ENCODE measurements around the gene HOMER2. TPM values are rescaled to one million over a fixed set of nuclear protein-coding genes. Genes with fewer than 3 reads are reported as not detected.

Gene HOMER2
- total and polyA plus RNA-seq, 2 experiments from 2014 or later: 10.8 to 23.9 TPM

GRCh38 chr15:82959423-82959822, 6.9 kb upstream of the HOMER2 start:
- Mint-ChIP-seq H3K4me1 (peaks cover 18% of the 10 kb centered on the region), H3K27ac (no peak overlapping the region), H3K4me3 (no peak overlapping the region), H3K9me3 (no peaks in the 10 kb centered on the region), H3K27me3 (ENCODE audit: insufficient read depth, low read depth, poor library complexity) (peaks cover 6% of the 10 kb centered on the region), H3K36me3 (ENCODE audit: low read depth) (no peaks in the 10 kb centered on the region)
- Histone ChIP-seq H3K9me2 (ENCODE audit: insufficient read depth) (no peaks in the 10 kb centered on the region), H2AFZ (no peak overlapping the region), H3K4me3 (no peak overlapping the region), H4K20me1 (replicated peaks; ENCODE audit: insufficient read depth) (no peaks in the 10 kb centered on the region), H3K79me2 (replicated peaks; ENCODE audit: insufficient read depth) (no peaks in the 10 kb centered on the region), H3K4me2 (no peak overlapping the region), H3K27ac (ENCODE audit: low read depth) (no peak overlapping the region), H3K27me3 (ENCODE audit: insufficient read depth) (no peaks in the 10 kb centered on the region), H3K4me1 (ENCODE audit: insufficient read depth) (peaks cover 11% of the 10 kb centered on the region), H3K36me3 (ENCODE audit: insufficient read depth) (no peaks in the 10 kb centered on the region), H3F3A (replicated peaks; ENCODE audit: low read depth) (no peaks in the 10 kb centered on the region)
- no peak for DNase-seq (ENCODE audit: low spot score)
- no peak for ATAC-seq
- no peak for TF ChIP-seq EZH2 (IDR thresholded peaks at IDR 0.05; ENCODE audit: low read depth, unreplicated experiment)
- TF ChIP-seq ZNF331 (CRISPR knock-in tag; IDR thresholded peaks at IDR 0.05; ENCODE audit: low read depth): no peak

GRCh38 chr15:82958638-82959037, 6.1 kb upstream of the HOMER2 start:
- no peak for ATAC-seq
- no peak overlapping the region for H2AFZ ChIP-seq
- H3K27ac Mint-ChIP-seq: no peak overlapping the region; the same call in 1 of the 2 replicates
- no peak for TF ChIP-seq REST (IDR thresholded peaks at IDR 0.05; ENCODE audit: unreplicated experiment)
- TF ChIP-seq POLR2AphosphoS5 (IDR thresholded peaks at IDR 0.05; ENCODE audit: low read depth): no peak
- TF ChIP-seq ZNF114 (CRISPR knock-in tag; IDR thresholded peaks at IDR 0.05): no peak
- no peak for TF ChIP-seq CREB1 (CRISPR knock-in tag; IDR thresholded peaks at IDR 0.05; ENCODE audit: low read depth)
- no peak for TF ChIP-seq ZNF462 (CRISPR knock-in tag; IDR thresholded peaks at IDR 0.05)
- no peak for TF ChIP-seq EZH2phosphoT487 (IDR thresholded peaks at IDR 0.05; ENCODE audit: unreplicated experiment)
- TF ChIP-seq NANOG (IDR thresholded peaks at IDR 0.05; ENCODE audit: borderline replicate concordance): no peak
- TF ChIP-seq JUNB (IDR thresholded peaks at IDR 0.05; ENCODE audit: unreplicated experiment): no peak
- TF ChIP-seq CTCF (conservative IDR thresholded peaks at IDR 0.05; ENCODE audit: low read depth in 2 of 2): no peak
- TF ChIP-seq STAT1 (IDR thresholded peaks at IDR 0.05; ENCODE audit: unreplicated experiment): no peak
- TF ChIP-seq EZH2 (IDR thresholded peaks at IDR 0.05; ENCODE audit: low read depth, unreplicated experiment): no peak

More at GRCh38 chr15:82958638-82959037, 6.1 kb upstream of the HOMER2 start:
- peaks cover 5% of the 10 kb centered on the region for H3K4me1 ChIP-seq (ENCODE audit: insufficient read depth)
- Mint-ChIP-seq H3K9me3 (no peaks in the 10 kb centered on the region), H3K4me1 (peaks cover 10% of the 10 kb centered on the region), H3K36me3 (ENCODE audit: low read depth) (no peaks in the 10 kb centered on the region), H3K27me3 (ENCODE audit: insufficient read depth, low read depth, poor library complexity) (peaks cover 6% of the 10 kb centered on the region), H3K4me3 (no peak overlapping the region)
- H3K36me3 ChIP-seq (ENCODE audit: insufficient read depth): no peaks in the 10 kb centered on the region
- no peak overlapping the region for H3K27ac ChIP-seq (ENCODE audit: low read depth)
- H3K4me2 ChIP-seq: no peak overlapping the region
- H3K4me3 ChIP-seq: no peak overlapping the region
- H4K20me1 ChIP-seq (replicated peaks; ENCODE audit: insufficient read depth): no peaks in the 10 kb centered on the region
- no peaks in the 10 kb centered on the region for H3K79me2 ChIP-seq (replicated peaks; ENCODE audit: insufficient read depth)
- no peaks in the 10 kb centered on the region for H3F3A ChIP-seq (replicated peaks; ENCODE audit: low read depth)
- DNase-seq (ENCODE audit: low spot score): no peak
- peaks cover under 1% of the 10 kb centered on the region; the same call in 1 of the 2 replicates for H3K27me3 ChIP-seq (ENCODE audit: insufficient read depth)
- no peaks in the 10 kb centered on the region for H3K9me2 ChIP-seq (ENCODE audit: insufficient read depth)

All from GM23338 (cell line).